SK-N-SH treated with all-trans-retinoic acid at 6 μM for 48 hours (cell line): ENCODE data around the gene UBR3.

Experiments used
- CREB5 ChIP-seq: fragments of 250-450 bp; sonication (Bioruptor Pico); IDR thresholded peaks from 2 replicates; pipeline ENCODE4 v1.5.1; 2020; ENCODE audit warnings: low read depth, mild to moderate bottlenecking, moderate library complexity
- CSDC2 ChIP-seq: fragments of 250-450 bp; sonication (Bioruptor Pico); IDR thresholded peaks from 2 replicates; pipeline ENCODE4 v1.5.0; 2020; ENCODE audit warnings: mild to moderate bottlenecking, moderate library complexity
- ESRRG ChIP-seq: fragments of 250-450 bp; sonication (Bioruptor Pico); IDR thresholded peaks from 2 replicates; pipeline ENCODE4 v1.6.1; 2021; ENCODE audit warnings: mild to moderate bottlenecking
- TOX ChIP-seq: fragments of 250-450 bp; sonication (Bioruptor Pico); IDR thresholded peaks from 2 replicates; pipeline ENCODE4 v1.8.0; 2021; ENCODE audit warnings: mild to moderate bottlenecking, moderate library complexity, borderline replicate concordance
- TSHZ2 ChIP-seq: fragments of 250-450 bp; sonication (Bioruptor Pico); IDR thresholded peaks from 2 replicates; pipeline ENCODE4 v1.5.0; 2020; ENCODE audit warnings: mild to moderate bottlenecking, moderate library complexity
- ZC3H10 ChIP-seq: fragments of 250-450 bp; sonication (Bioruptor Pico); IDR thresholded peaks from 2 replicates; pipeline ENCODE4 v1.5.1; 2021; ENCODE audit warnings: mild to moderate bottlenecking, moderate library complexity
- ZNF565 ChIP-seq: fragments of 450-650 bp; formaldehyde crosslinking; conservative IDR thresholded peaks from 2 replicates; pipeline ENCODE4 v1.5.0; 2020; ENCODE audit warnings: low read depth, mild to moderate bottlenecking, moderate library complexity
- ZNF8 ChIP-seq: fragments of 450-650 bp; formaldehyde crosslinking; IDR thresholded peaks from 2 replicates; pipeline ENCODE4 v1.5.0; 2020; ENCODE audit warnings: mild to moderate bottlenecking, moderate library complexity
- TF ChIP-seq, protein P1 (sequence below): fragments of 250-450 bp; sonication (Bioruptor Pico); IDR thresholded peaks from 2 replicates; pipeline ENCODE4 v1.8.0; 2020; ENCODE audit warnings: mild to moderate bottlenecking, moderate library complexity, borderline replicate concordance

DNA sequence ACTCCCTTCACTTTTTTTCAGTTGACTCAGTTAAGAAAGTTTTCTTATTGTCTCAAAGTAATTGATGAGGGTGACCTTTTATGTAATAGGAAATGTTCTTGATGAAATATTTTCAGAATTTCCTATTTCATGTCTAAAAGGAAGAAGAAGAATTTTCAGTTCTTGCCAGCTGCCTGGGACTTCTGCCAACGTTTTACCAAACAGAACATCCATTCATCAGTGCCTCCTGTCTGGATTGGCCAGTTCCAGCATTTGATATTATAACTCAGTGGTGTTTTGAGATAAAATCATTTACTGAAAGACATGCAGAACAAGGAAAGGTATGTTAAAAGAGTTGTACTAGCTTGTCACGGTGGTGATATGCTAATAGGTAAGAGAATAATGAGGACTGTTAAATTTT, 246.0 kb downstream of the UBR3 start:
- TF ChIP-seq CREB5 (no peak), ZC3H10 (CRISPR knock-in tag) (no peak), TSHZ2 (no peak), TOX (CRISPR knock-in tag) (no peak), CSDC2 (no peak), ZNF565 (CRISPR knock-in tag) (no peak), ZNF8 (CRISPR knock-in tag) (no peak), ESRRG (CRISPR knock-in tag) (no peak)
- TF ChIP-seq, protein P1, sequence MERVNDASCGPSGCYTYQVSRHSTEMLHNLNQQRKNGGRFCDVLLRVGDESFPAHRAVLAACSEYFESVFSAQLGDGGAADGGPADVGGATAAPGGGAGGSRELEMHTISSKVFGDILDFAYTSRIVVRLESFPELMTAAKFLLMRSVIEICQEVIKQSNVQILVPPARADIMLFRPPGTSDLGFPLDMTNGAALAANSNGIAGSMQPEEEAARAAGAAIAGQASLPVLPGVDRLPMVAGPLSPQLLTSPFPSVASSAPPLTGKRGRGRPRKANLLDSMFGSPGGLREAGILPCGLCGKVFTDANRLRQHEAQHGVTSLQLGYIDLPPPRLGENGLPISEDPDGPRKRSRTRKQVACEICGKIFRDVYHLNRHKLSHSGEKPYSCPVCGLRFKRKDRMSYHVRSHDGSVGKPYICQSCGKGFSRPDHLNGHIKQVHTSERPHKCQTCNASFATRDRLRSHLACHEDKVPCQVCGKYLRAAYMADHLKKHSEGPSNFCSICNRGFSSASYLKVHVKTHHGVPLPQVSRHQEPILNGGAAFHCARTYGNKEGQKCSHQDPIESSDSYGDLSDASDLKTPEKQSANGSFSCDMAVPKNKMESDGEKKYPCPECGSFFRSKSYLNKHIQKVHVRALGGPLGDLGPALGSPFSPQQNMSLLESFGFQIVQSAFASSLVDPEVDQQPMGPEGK = no peak
